GM23338 (cell line): ENCODE measurements around the gene CACNA2D1. TPM values are rescaled to one million over a fixed set of nuclear protein-coding genes. Genes with fewer than 3 reads are reported as not detected.

ENCODE experiments used
- ATAC-seq: fragments of 200-7000 bp; cut with Tn5 transposase; 3 replicates; pipeline ENCODE4 v1.9.1; 2020
- DNase-seq: peaks from one replicate; pipeline ENCODE4 v3.0.0-alpha.2; 2015; ENCODE audit warnings: low spot score
- H2AFZ ChIP-seq: fragments of 200-600 bp; sonication (generic); 2 replicates; pipeline ENCODE4 v1.8.0; 2016; ENCODE audit warnings: antibody characterized with exemption, mild to moderate bottlenecking, moderate library complexity
- H3F3A ChIP-seq: fragments of 200-600 bp; sonication (generic); replicated peaks from 2 replicates; pipeline ENCODE4 v1.8.0; 2017; ENCODE audit warnings: antibody characterized with exemption, mixed run types, low read depth
- H3K27ac ChIP-seq: fragments of 200-600 bp; sonication (generic); 2 replicates; pipeline ENCODE4 v1.6.1; 2016; ENCODE audit warnings: low read depth
- H3K27me3 ChIP-seq: fragments of 200-600 bp; sonication (generic); 2 replicates; pipeline ENCODE4 v1.8.0; 2016; ENCODE audit warnings: mild to moderate bottlenecking, mixed run types, moderate library complexity; ENCODE audit not compliant: insufficient read depth
- H3K36me3 ChIP-seq: fragments of 200-600 bp; sonication (generic); 2 replicates; pipeline ENCODE4 v1.8.0; 2016; ENCODE audit warnings: mild to moderate bottlenecking; ENCODE audit not compliant: insufficient read depth
- H3K4me1 ChIP-seq: fragments of 200-600 bp; sonication (generic); 2 replicates; pipeline ENCODE4 v1.8.0; 2016; ENCODE audit warnings: mild to moderate bottlenecking, moderate library complexity; ENCODE audit not compliant: insufficient read depth
- H3K4me2 ChIP-seq: fragments of 200-600 bp; sonication (generic); 2 replicates; pipeline ENCODE4 v1.7.1; 2017; ENCODE audit warnings: mixed run types
- H3K4me3 ChIP-seq: fragments of 200-600 bp; sonication (generic); 2 replicates; pipeline ENCODE4 v1.6.1; 2016; ENCODE audit warnings: mixed run types
- H3K79me2 ChIP-seq: fragments of 200-600 bp; sonication (generic); replicated peaks from 2 replicates; pipeline ENCODE4 v1.8.0; 2017; ENCODE audit warnings: mild to moderate bottlenecking; ENCODE audit not compliant: insufficient read depth
- H3K9me2 ChIP-seq: fragments of 200-600 bp; sonication (generic); 2 replicates; pipeline ENCODE4 v1.8.0; 2017; ENCODE audit not compliant: insufficient read depth
- H4K20me1 ChIP-seq: fragments of 200-600 bp; sonication (generic); replicated peaks from 2 replicates; pipeline ENCODE4 v1.8.0; 2017; ENCODE audit warnings: mild to moderate bottlenecking; ENCODE audit not compliant: insufficient read depth
- H3K27ac Mint-ChIP-seq: 2 replicates; pipeline ENCODE4 v1.8.0; 2020; ENCODE audit warnings: inconsistent platforms, mild to moderate bottlenecking, moderate library complexity, mixed read lengths
- H3K27me3 Mint-ChIP-seq: 3 replicates; pipeline ENCODE4 v1.8.0; 2022; ENCODE audit warnings: low read depth, mild to moderate bottlenecking, moderate library complexity, mixed read lengths, inconsistent platforms; ENCODE audit not compliant: insufficient read depth, poor library complexity
- H3K36me3 Mint-ChIP-seq: 3 replicates; pipeline ENCODE4 v1.8.0; 2021; ENCODE audit warnings: low read depth, mild to moderate bottlenecking, inconsistent platforms, moderate library complexity, mixed read lengths
- H3K4me1 Mint-ChIP-seq: 3 replicates; pipeline ENCODE4 v1.8.0; 2020; ENCODE audit warnings: mild to moderate bottlenecking, inconsistent platforms, mixed read lengths
- H3K4me3 Mint-ChIP-seq: 3 replicates; pipeline ENCODE4 v1.8.0; 2021; ENCODE audit warnings: moderate library complexity, mild to moderate bottlenecking, inconsistent platforms, mixed read lengths
- H3K9me3 Mint-ChIP-seq: 3 replicates; pipeline ENCODE4 v1.8.0; 2020; ENCODE audit warnings: moderate library complexity, mild to moderate bottlenecking, inconsistent platforms, mixed read lengths
- CREB1 ChIP-seq: fragments of 250-450 bp; sonication (Bioruptor Pico); IDR thresholded peaks from 2 replicates; pipeline ENCODE4 v1.5.0; 2020; ENCODE audit warnings: low read depth, mild to moderate bottlenecking, moderate library complexity
- EZH2 ChIP-seq: fragments of 200-600 bp; sonication (generic); IDR thresholded peaks from one replicate; pipeline ENCODE4 v1.8.0; 2017; ENCODE audit warnings: antibody characterized with exemption, mild to moderate bottlenecking, low read depth; ENCODE audit not compliant: unreplicated experiment
- EZH2phosphoT487 ChIP-seq: fragments of 200-600 bp; sonication (generic); IDR thresholded peaks from one replicate; pipeline ENCODE4 v1.8.1; 2018; ENCODE audit warnings: antibody characterized with exemption; ENCODE audit not compliant: unreplicated experiment
- JUNB ChIP-seq: IDR thresholded peaks from one replicate; pipeline ENCODE4 v1.6.1; 2016; ENCODE audit warnings: antibody characterized with exemption; ENCODE audit not compliant: unreplicated experiment
- NANOG ChIP-seq: IDR thresholded peaks from 2 replicates; pipeline ENCODE4 v1.6.1; 2016; ENCODE audit warnings: antibody characterized with exemption, borderline replicate concordance
- POLR2AphosphoS5 ChIP-seq: IDR thresholded peaks from 2 replicates; pipeline ENCODE4 v1.6.1; 2016; ENCODE audit warnings: antibody characterized with exemption, low read depth
- STAT1 ChIP-seq: IDR thresholded peaks from one replicate; pipeline ENCODE4 v1.6.1; 2016; ENCODE audit warnings: antibody characterized with exemption; ENCODE audit not compliant: unreplicated experiment
- ZNF114 ChIP-seq: fragments of 250-450 bp; sonication (Bioruptor Pico); IDR thresholded peaks from 2 replicates; pipeline ENCODE4 v1.5.0; 2020; ENCODE audit warnings: mild to moderate bottlenecking, moderate library complexity
- ZNF331 ChIP-seq: fragments of 250-450 bp; sonication (Bioruptor Pico); IDR thresholded peaks from 2 replicates; pipeline ENCODE4 v1.5.0; 2020; ENCODE audit warnings: low read depth, mild to moderate bottlenecking, moderate library complexity
- polyA plus RNA-seq: library from polyadenylated mRNA; unstranded; fragments of >200 nt; fragmentation: Nextera tagmentation; extraction: Ambion mirVana; gene quantifications from 2 replicates; pipeline ENCODE4 v1.2.1, GENCODE V29; 2016
- total RNA-seq: library from RNA; depleted of rRNA; stranded (reverse); fragments of >200 nt; shearing (Covaris generic); gene quantifications from 2 replicates; pipeline ENCODE4 v1.2.3, GENCODE V29; 2014
- TF ChIP-seq, protein P1 (sequence below): IDR thresholded peaks from 2 replicates; pipeline ENCODE4 v1.6.1; 2016; ENCODE audit warnings: antibody characterized with exemption
- TF ChIP-seq, protein P2 (sequence below): IDR thresholded peaks from one replicate; pipeline ENCODE4 v1.6.1; 2018; ENCODE audit warnings: antibody characterized with exemption; ENCODE audit not compliant: unreplicated experiment
- TF ChIP-seq, protein P3 (sequence below), 2 experiments: fragments of 200-600 bp in 1 of 2; sonication (generic) in 1 of 2; conservative IDR thresholded peaks; 2 replicates each; pipeline versions ENCODE4 v1.5.1 to v1.6.1; 2016 to 2017; ENCODE audit warnings: antibody characterized with exemption in 2 of 2, low read depth in 2 of 2, mild to moderate bottlenecking in 2 of 2, moderate library complexity in 1 of 2
- TF ChIP-seq, protein P4 (sequence below): fragments of 250-450 bp; sonication (Bioruptor Pico); IDR thresholded peaks from 2 replicates; pipeline ENCODE4 v1.5.0; 2020; ENCODE audit warnings: mild to moderate bottlenecking, moderate library complexity

The CACNA2D1 gene
- total and polyA plus RNA-seq, 2 experiments from 2014 or later = 7.0 to 20.4 TPM

- no peaks in the 10 kb centered on the region for H3K27me3 ChIP-seq
- no peak overlapping the region for H3K4me2 ChIP-seq
- no peak overlapping the region for H3K4me3 ChIP-seq
- DNase-seq (no peak), ATAC-seq (no peak)
- peaks cover 38% of the 10 kb centered on the region for H3K4me1 Mint-ChIP-seq
- no peaks in the 10 kb centered on the region for H3K27me3 Mint-ChIP-seq
- H3K27ac ChIP-seq = peak overlapping the region; percentile 72; the same call in 1 of the 2 replicates
- no peaks in the 10 kb centered on the region for H3K79me2 ChIP-seq
- H3K36me3 Mint-ChIP-seq = no peaks in the 10 kb centered on the region
- peak overlapping the region; percentile 85 for H3K27ac Mint-ChIP-seq
- no peak overlapping the region for H3K4me3 Mint-ChIP-seq
- H4K20me1 ChIP-seq = no peaks in the 10 kb centered on the region
- H3K9me3 Mint-ChIP-seq = no peaks in the 10 kb centered on the region
- H3F3A ChIP-seq = no peaks in the 10 kb centered on the region
- no peak overlapping the region for H2AFZ ChIP-seq
- H3K36me3 ChIP-seq = no peaks in the 10 kb centered on the region
- H3K4me1 ChIP-seq = peaks cover 24% of the 10 kb centered on the region
- TF ChIP-seq, protein P1, sequence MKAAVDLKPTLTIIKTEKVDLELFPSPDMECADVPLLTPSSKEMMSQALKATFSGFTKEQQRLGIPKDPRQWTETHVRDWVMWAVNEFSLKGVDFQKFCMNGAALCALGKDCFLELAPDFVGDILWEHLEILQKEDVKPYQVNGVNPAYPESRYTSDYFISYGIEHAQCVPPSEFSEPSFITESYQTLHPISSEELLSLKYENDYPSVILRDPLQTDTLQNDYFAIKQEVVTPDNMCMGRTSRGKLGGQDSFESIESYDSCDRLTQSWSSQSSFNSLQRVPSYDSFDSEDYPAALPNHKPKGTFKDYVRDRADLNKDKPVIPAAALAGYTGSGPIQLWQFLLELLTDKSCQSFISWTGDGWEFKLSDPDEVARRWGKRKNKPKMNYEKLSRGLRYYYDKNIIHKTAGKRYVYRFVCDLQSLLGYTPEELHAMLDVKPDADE = no peak
- no peak for TF ChIP-seq NANOG
- no peak for TF ChIP-seq ZNF331 (CRISPR knock-in tag)
- no peak for TF ChIP-seq STAT1
- no peak for TF ChIP-seq EZH2phosphoT487
- TF ChIP-seq EZH2 = no peak
- TF ChIP-seq, protein P2, sequence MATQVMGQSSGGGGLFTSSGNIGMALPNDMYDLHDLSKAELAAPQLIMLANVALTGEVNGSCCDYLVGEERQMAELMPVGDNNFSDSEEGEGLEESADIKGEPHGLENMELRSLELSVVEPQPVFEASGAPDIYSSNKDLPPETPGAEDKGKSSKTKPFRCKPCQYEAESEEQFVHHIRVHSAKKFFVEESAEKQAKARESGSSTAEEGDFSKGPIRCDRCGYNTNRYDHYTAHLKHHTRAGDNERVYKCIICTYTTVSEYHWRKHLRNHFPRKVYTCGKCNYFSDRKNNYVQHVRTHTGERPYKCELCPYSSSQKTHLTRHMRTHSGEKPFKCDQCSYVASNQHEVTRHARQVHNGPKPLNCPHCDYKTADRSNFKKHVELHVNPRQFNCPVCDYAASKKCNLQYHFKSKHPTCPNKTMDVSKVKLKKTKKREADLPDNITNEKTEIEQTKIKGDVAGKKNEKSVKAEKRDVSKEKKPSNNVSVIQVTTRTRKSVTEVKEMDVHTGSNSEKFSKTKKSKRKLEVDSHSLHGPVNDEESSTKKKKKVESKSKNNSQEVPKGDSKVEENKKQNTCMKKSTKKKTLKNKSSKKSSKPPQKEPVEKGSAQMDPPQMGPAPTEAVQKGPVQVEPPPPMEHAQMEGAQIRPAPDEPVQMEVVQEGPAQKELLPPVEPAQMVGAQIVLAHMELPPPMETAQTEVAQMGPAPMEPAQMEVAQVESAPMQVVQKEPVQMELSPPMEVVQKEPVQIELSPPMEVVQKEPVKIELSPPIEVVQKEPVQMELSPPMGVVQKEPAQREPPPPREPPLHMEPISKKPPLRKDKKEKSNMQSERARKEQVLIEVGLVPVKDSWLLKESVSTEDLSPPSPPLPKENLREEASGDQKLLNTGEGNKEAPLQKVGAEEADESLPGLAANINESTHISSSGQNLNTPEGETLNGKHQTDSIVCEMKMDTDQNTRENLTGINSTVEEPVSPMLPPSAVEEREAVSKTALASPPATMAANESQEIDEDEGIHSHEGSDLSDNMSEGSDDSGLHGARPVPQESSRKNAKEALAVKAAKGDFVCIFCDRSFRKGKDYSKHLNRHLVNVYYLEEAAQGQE = no peak
- TF ChIP-seq, protein P3, sequence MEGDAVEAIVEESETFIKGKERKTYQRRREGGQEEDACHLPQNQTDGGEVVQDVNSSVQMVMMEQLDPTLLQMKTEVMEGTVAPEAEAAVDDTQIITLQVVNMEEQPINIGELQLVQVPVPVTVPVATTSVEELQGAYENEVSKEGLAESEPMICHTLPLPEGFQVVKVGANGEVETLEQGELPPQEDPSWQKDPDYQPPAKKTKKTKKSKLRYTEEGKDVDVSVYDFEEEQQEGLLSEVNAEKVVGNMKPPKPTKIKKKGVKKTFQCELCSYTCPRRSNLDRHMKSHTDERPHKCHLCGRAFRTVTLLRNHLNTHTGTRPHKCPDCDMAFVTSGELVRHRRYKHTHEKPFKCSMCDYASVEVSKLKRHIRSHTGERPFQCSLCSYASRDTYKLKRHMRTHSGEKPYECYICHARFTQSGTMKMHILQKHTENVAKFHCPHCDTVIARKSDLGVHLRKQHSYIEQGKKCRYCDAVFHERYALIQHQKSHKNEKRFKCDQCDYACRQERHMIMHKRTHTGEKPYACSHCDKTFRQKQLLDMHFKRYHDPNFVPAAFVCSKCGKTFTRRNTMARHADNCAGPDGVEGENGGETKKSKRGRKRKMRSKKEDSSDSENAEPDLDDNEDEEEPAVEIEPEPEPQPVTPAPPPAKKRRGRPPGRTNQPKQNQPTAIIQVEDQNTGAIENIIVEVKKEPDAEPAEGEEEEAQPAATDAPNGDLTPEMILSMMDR (conservative IDR thresholded peaks at IDR 0.05; ENCODE audit: low read depth in 2 of 2) = no peak
- TF ChIP-seq CREB1 (CRISPR knock-in tag) = no peak
- no peak for TF ChIP-seq POLR2AphosphoS5
- TF ChIP-seq, protein P4, sequence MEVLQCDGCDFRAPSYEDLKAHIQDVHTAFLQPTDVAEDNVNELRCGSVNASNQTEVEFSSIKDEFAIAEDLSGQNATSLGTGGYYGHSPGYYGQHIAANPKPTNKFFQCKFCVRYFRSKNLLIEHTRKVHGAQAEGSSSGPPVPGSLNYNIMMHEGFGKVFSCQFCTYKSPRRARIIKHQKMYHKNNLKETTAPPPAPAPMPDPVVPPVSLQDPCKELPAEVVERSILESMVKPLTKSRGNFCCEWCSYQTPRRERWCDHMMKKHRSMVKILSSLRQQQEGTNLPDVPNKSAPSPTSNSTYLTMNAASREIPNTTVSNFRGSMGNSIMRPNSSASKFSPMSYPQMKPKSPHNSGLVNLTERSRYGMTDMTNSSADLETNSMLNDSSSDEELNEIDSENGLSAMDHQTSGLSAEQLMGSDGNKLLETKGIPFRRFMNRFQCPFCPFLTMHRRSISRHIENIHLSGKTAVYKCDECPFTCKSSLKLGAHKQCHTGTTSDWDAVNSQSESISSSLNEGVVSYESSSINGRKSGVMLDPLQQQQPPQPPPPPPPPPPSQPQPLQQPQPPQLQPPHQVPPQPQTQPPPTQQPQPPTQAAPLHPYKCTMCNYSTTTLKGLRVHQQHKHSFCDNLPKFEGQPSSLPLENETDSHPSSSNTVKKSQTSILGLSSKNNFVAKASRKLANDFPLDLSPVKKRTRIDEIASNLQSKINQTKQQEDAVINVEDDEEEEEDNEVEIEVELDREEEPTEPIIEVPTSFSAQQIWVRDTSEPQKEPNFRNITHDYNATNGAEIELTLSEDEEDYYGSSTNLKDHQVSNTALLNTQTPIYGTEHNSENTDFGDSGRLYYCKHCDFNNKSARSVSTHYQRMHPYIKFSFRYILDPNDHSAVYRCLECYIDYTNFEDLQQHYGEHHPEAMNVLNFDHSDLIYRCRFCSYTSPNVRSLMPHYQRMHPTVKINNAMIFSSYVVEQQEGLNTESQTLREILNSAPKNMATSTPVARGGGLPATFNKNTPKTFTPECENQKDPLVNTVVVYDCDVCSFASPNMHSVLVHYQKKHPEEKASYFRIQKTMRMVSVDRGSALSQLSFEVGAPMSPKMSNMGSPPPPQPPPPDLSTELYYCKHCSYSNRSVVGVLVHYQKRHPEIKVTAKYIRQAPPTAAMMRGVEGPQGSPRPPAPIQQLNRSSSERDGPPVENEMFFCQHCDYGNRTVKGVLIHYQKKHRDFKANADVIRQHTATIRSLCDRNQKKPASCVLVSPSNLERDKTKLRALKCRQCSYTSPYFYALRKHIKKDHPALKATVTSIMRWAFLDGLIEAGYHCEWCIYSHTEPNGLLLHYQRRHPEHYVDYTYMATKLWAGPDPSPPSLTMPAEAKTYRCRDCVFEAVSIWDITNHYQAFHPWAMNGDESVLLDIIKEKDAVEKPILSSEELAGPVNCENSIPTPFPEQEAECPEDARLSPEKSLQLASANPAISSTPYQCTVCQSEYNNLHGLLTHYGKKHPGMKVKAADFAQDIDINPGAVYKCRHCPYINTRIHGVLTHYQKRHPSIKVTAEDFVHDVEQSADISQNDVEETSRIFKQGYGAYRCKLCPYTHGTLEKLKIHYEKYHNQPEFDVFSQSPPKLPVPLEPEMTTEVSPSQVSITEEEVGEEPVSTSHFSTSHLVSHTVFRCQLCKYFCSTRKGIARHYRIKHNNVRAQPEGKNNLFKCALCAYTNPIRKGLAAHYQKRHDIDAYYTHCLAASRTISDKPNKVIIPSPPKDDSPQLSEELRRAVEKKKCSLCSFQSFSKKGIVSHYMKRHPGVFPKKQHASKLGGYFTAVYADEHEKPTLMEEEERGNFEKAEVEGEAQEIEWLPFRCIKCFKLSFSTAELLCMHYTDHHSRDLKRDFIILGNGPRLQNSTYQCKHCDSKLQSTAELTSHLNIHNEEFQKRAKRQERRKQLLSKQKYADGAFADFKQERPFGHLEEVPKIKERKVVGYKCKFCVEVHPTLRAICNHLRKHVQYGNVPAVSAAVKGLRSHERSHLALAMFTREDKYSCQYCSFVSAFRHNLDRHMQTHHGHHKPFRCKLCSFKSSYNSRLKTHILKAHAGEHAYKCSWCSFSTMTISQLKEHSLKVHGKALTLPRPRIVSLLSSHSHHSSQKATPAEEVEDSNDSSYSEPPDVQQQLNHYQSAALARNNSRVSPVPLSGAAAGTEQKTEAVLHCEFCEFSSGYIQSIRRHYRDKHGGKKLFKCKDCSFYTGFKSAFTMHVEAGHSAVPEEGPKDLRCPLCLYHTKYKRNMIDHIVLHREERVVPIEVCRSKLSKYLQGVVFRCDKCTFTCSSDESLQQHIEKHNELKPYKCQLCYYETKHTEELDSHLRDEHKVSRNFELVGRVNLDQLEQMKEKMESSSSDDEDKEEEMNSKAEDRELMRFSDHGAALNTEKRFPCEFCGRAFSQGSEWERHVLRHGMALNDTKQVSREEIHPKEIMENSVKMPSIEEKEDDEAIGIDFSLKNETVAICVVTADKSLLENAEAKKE (CRISPR knock-in tag) = no peak
- TF ChIP-seq ZNF114 (CRISPR knock-in tag) = no peak
- no peak for TF ChIP-seq JUNB
- no peaks in the 10 kb centered on the region for H3K9me2 ChIP-seq
Measured at GRCh38 chr7:82384051-82384464, 59.5 kb downstream of the CACNA2D1 start.
